Natural killer cell (primary cell): ENCODE data around the gene GUCA2B. TPM values are rescaled to one million over a fixed set of nuclear protein-coding genes. Genes with fewer than 3 reads are reported as not detected.

Experiments used
- ATAC-seq, 3 donors: fragments of 150-1000 bp in 2 of 3; fragments of 200-7000 bp in 1 of 3; cut with Tn5 transposase; 1 replicate in 1 of 3; 2 replicates in 2 of 3; pipeline ENCODE4 v1.10.0; 2021; ENCODE audit warnings: mild to moderate bottlenecking in 2 of 3, moderate library complexity in 2 of 3
- DNase-seq, 2 donors: peaks; one replicate each; pipeline versions ENCODE4 v3.0.0 to v3.0.0-alpha.2; 2013 to 2021; ENCODE audit warnings: mixed read lengths in 1 of 2
- H3K27ac ChIP-seq: one replicate; pipeline ENCODE4 v1.5.1; 2013; ENCODE audit warnings: mild to moderate bottlenecking, low read length
- H3K27me3 ChIP-seq: one replicate; pipeline ENCODE4 v1.6.1; 2013; ENCODE audit warnings: low read length; ENCODE audit not compliant: control insufficient read depth, insufficient read depth
- H3K36me3 ChIP-seq: one replicate; pipeline ENCODE4 v1.6.1; 2013; ENCODE audit warnings: low read length; ENCODE audit not compliant: control insufficient read depth, insufficient read depth
- H3K4me1 ChIP-seq: one replicate; pipeline ENCODE4 v1.6.1; 2013; ENCODE audit warnings: low read length; ENCODE audit not compliant: control insufficient read depth, insufficient read depth
- H3K4me3 ChIP-seq: one replicate; pipeline ENCODE4 v1.5.1; 2013; ENCODE audit warnings: low read length
- H3K9me3 ChIP-seq: one replicate; pipeline ENCODE4 v1.6.1; 2013; ENCODE audit warnings: low read length; ENCODE audit not compliant: control insufficient read depth, insufficient read depth
- H3K27ac Mint-ChIP-seq, 2 donors: one replicate each; pipeline ENCODE4 v1.8.0; 2022; ENCODE audit warnings: mild to moderate bottlenecking in 2 of 2, mixed read lengths in 2 of 2, moderate library complexity in 1 of 2
- H3K27me3 Mint-ChIP-seq, 2 donors: one replicate each; pipeline ENCODE4 v1.8.0; 2022; ENCODE audit warnings: low read depth in 2 of 2, mixed read lengths in 2 of 2
- H3K36me3 Mint-ChIP-seq: one replicate; pipeline ENCODE4 v1.8.0; 2022; ENCODE audit warnings: mixed read lengths
- H3K4me1 Mint-ChIP-seq, 2 donors: one replicate each; pipeline ENCODE4 v1.8.0; 2022; ENCODE audit warnings: mixed read lengths in 2 of 2
- H3K4me3 Mint-ChIP-seq: one replicate; pipeline ENCODE4 v1.8.0; 2022; ENCODE audit warnings: mild to moderate bottlenecking, moderate library complexity, mixed read lengths
- H3K9me3 Mint-ChIP-seq, 2 donors: one replicate each; pipeline ENCODE4 v1.8.0; 2022; ENCODE audit warnings: mixed read lengths in 2 of 2
- WGBS: methylation state at CpG from one replicate; pipeline ENCODE4 v1.1.7; 2013; ENCODE audit warnings: missing lambda C conversion rate; ENCODE audit not compliant: insufficient coverage; 5-methylcytosine and 5-hydroxymethylcytosine counted together
- intact Hi-C: fragments of 100-400 bp; cut with micrococcal nuclease; formaldehyde crosslinking; loops from one replicate; pipeline ENCODE4 v1.14.2; 2022
- total RNA-seq, 4 donors: library from RNA; stranded (reverse); fragments of 120-200 nt in 1 of 4; gene quantifications; one replicate each; pipeline versions ENCODE4 v1.2.3 to v1.2.4, GENCODE V29; 2013 to 2022
- TF ChIP-seq, protein P1 (sequence below): fragments of 200-600 bp; IDR thresholded peaks from one replicate; pipeline ENCODE4 v1.8.0; 2022; ENCODE audit warnings: antibody characterized with exemption

The GUCA2B gene
- total RNA-seq, 3 donors from 2014 or later (not counting 1 experiment from before 2014, with no cell fraction given) = not detected

DNA sequence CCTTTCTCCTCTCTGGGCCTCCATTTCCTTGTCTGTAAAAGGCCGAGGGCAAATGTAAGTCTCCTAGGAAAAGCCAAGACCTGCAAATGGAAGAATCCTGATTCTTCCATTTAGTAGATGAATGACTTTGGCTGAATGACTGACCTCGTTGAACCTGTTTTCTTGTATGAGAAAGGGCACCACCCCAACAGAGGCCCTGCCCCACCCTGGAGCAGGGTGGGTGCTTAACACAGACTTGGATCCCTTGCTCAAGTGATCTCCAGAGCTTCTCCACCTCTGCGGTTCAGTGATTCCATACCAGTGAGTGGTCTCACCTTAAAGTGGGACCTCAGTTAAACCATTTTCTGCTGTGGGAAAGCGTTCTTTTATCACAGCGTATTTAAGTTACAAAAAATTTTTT lies 39.0 kb upstream of the GUCA2B start:
- TF ChIP-seq, protein P1, sequence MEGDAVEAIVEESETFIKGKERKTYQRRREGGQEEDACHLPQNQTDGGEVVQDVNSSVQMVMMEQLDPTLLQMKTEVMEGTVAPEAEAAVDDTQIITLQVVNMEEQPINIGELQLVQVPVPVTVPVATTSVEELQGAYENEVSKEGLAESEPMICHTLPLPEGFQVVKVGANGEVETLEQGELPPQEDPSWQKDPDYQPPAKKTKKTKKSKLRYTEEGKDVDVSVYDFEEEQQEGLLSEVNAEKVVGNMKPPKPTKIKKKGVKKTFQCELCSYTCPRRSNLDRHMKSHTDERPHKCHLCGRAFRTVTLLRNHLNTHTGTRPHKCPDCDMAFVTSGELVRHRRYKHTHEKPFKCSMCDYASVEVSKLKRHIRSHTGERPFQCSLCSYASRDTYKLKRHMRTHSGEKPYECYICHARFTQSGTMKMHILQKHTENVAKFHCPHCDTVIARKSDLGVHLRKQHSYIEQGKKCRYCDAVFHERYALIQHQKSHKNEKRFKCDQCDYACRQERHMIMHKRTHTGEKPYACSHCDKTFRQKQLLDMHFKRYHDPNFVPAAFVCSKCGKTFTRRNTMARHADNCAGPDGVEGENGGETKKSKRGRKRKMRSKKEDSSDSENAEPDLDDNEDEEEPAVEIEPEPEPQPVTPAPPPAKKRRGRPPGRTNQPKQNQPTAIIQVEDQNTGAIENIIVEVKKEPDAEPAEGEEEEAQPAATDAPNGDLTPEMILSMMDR = no peak
- Mint-ChIP-seq H3K36me3 (no peaks in the 10 kb centered on the region), H3K27me3 (peaks cover 14 to 16% of the 10 kb centered on the region in 2 donors), H3K27ac (no peak overlapping the region), H3K9me3 (no peaks in the 10 kb centered on the region), H3K4me3 (no peak overlapping the region), H3K4me1 (no peaks in the 10 kb centered on the region)
- H3K36me3 ChIP-seq = no peaks in the 10 kb centered on the region
- no peaks in the 10 kb centered on the region for H3K4me1 ChIP-seq
- ATAC-seq (no peak), DNase-seq (no peak)
- no peaks in the 10 kb centered on the region for H3K27me3 ChIP-seq
- no peak overlapping the region for H3K27ac ChIP-seq
- intact Hi-C loops = no loop called here
- no peaks in the 10 kb centered on the region for H3K9me3 ChIP-seq
- WGBS = 97% methylated on average over 5 of the region's 5 CpGs
- no peak overlapping the region for H3K4me3 ChIP-seq

GRCh38 chr1:42117214-42117613 lies 36.0 kb upstream of the GUCA2B start:
- TF ChIP-seq, protein P1 = no peak
- no peaks in the 10 kb centered on the region for H3K4me1 Mint-ChIP-seq
- H3K9me3 Mint-ChIP-seq = no peaks in the 10 kb centered on the region

DNA sequence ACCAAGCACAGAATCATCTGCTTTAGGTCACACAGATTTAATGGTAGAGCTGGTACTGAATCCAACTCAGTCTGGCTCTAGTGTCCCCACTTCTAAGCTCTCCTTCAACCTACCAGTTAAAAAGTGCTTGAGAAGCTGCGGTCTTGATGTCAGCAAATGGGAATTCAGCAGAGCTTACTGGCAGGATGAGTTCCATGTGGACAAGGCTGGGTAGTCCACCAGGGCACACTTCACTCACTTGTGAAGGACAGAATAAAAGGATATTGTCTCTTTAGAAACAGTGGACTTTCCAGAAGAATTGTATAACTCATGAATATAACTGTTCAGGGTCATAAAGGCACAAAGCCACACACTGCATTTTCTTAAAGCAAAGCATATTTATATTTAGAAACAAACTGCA lies 35.1 kb upstream of the GUCA2B start:
- TF ChIP-seq, protein P1 = no peak
- peaks cover 18 to 21% of the 10 kb centered on the region in 2 donors for H3K27me3 Mint-ChIP-seq

More at GRCh38 chr1:42117214-42117613, 36.0 kb upstream of the GUCA2B start:
- Mint-ChIP-seq H3K27me3 (peaks cover 18 to 21% of the 10 kb centered on the region in 2 donors), H3K27ac (no peak overlapping the region), H3K36me3 (no peaks in the 10 kb centered on the region), H3K4me3 (no peak overlapping the region)
- H3K27me3 ChIP-seq = no peaks in the 10 kb centered on the region
- WGBS = 88% methylated on average over 5 of the region's 5 CpGs
- no peaks in the 10 kb centered on the region for H3K36me3 ChIP-seq
- ATAC-seq (no peak), DNase-seq (no peak)
- no peak overlapping the region for H3K27ac ChIP-seq
- H3K4me3 ChIP-seq = no peak overlapping the region
- no peaks in the 10 kb centered on the region for H3K9me3 ChIP-seq
- no peaks in the 10 kb centered on the region for H3K4me1 ChIP-seq
- intact Hi-C loops = no loop called here

GRCh38 chr1:42122408-42122807 lies 30.8 kb upstream of the GUCA2B start:
- no peaks in the 10 kb centered on the region for H3K9me3 Mint-ChIP-seq
- Histone ChIP-seq H3K4me3 (no peak overlapping the region), H3K9me3 (no peaks in the 10 kb centered on the region), H3K4me1 (no peaks in the 10 kb centered on the region), H3K27me3 (no peaks in the 10 kb centered on the region), H3K27ac (no peak overlapping the region), H3K36me3 (no peaks in the 10 kb centered on the region)
- H3K27me3 Mint-ChIP-seq = peaks cover 8 to 15% of the 10 kb centered on the region in 2 donors
- H3K36me3 Mint-ChIP-seq = no peaks in the 10 kb centered on the region
- 96% methylated on average over 3 of the region's 3 CpGs for WGBS
- no peak overlapping the region for H3K4me3 Mint-ChIP-seq
- H3K27ac Mint-ChIP-seq = no peak overlapping the region
- intact Hi-C loops = no loop called here
- DNase-seq = no peak
- no peaks in the 10 kb centered on the region for H3K4me1 Mint-ChIP-seq
- ATAC-seq = no peak
- TF ChIP-seq, protein P1 = no peak

More for the DNA sequence above, 35.1 kb upstream of the GUCA2B start:
- H3K9me3 ChIP-seq = no peaks in the 10 kb centered on the region
- H3K27ac ChIP-seq = no peak overlapping the region
- no peaks in the 10 kb centered on the region for H3K36me3 ChIP-seq
- H3K4me3 Mint-ChIP-seq = no peak overlapping the region
- no peaks in the 10 kb centered on the region for H3K4me1 ChIP-seq
- H3K4me3 ChIP-seq = no peak overlapping the region
- intact Hi-C loops = no loop called here
- H3K27me3 ChIP-seq = no peaks in the 10 kb centered on the region
- H3K36me3 Mint-ChIP-seq = no peaks in the 10 kb centered on the region
- DNase-seq (no peak), ATAC-seq (no peak)
- no peaks in the 10 kb centered on the region for H3K9me3 Mint-ChIP-seq
- no peaks in the 10 kb centered on the region for H3K4me1 Mint-ChIP-seq
- 92% methylated on average over 1 of the region's 1 CpG for WGBS
- no peak overlapping the region for H3K27ac Mint-ChIP-seq
